WTC11 (cell line): ENCODE data around the gene SFT2D1. TPM values are rescaled to one million over a fixed set of nuclear protein-coding genes. Genes with fewer than 3 reads are reported as not detected.

Source experiments
- ATAC-seq: fragments of 200-7000 bp; cut with Tn5 transposase; 2 replicates; pipeline ENCODE4 v1.10.0; 2021; ENCODE audit warnings: mild to moderate bottlenecking, moderate library complexity
- CTCF ChIA-PET: fragments of 300-600 bp; sonication (Branson Sonifier 250); formaldehyde crosslinking; loops from one replicate; lab custom pipeline; 2021; ENCODE audit warnings: antibody characterized with exemption; lab: Charles Lee
- POLR2A ChIA-PET: fragments of 350-600 bp; sonication (Branson Sonifier 250); formaldehyde crosslinking; loops from one replicate; lab custom pipeline; 2021; ENCODE audit warnings: antibody characterized with exemption; lab: Charles Lee
- DNase-seq: peaks from one replicate; pipeline ENCODE4 v3.0.0; 2021; ENCODE audit warnings: low spot score
- H3K27ac Mint-ChIP-seq: 2 replicates; pipeline ENCODE4 v1.8.0; 2021; ENCODE audit warnings: mixed read lengths
- H3K27me3 Mint-ChIP-seq: 2 replicates; pipeline ENCODE4 v1.8.0; 2021; ENCODE audit warnings: low read depth, mild to moderate bottlenecking, moderate library complexity, mixed read lengths
- H3K36me3 Mint-ChIP-seq: 2 replicates; pipeline ENCODE4 v1.8.0; 2021; ENCODE audit warnings: mixed read lengths
- H3K4me1 Mint-ChIP-seq: 2 replicates; pipeline ENCODE4 v1.8.0; 2022; ENCODE audit warnings: mixed read lengths
- H3K4me3 Mint-ChIP-seq: 2 replicates; pipeline ENCODE4 v1.8.0; 2021; ENCODE audit warnings: mild to moderate bottlenecking, moderate library complexity, mixed read lengths
- H3K9me3 Mint-ChIP-seq: 2 replicates; pipeline ENCODE4 v1.8.0; 2021; ENCODE audit warnings: mixed read lengths
- ATF1 ChIP-seq: sonication (generic); formaldehyde crosslinking; IDR thresholded peaks from 2 replicates; pipeline ENCODE4 v1.8.1; 2023; ENCODE audit warnings: mild to moderate bottlenecking, moderate library complexity, missing genetic modification reagents
- CBFB ChIP-seq: sonication (generic); formaldehyde crosslinking; IDR thresholded peaks from 2 replicates; pipeline ENCODE4 v1.8.1; 2022; ENCODE audit warnings: mild to moderate bottlenecking, low read depth, missing genetic modification reagents
- ETV6 ChIP-seq: sonication (generic); formaldehyde crosslinking; IDR thresholded peaks from 2 replicates; pipeline ENCODE4 v1.8.1; 2022; ENCODE audit warnings: mild to moderate bottlenecking, missing genetic modification reagents
- FOXP1 ChIP-seq: sonication (generic); formaldehyde crosslinking; IDR thresholded peaks from 2 replicates; pipeline ENCODE4 v1.8.0; 2022; ENCODE audit warnings: missing genetic modification reagents, mild to moderate bottlenecking, moderate library complexity, borderline replicate concordance
- JUN ChIP-seq: sonication (generic); formaldehyde crosslinking; IDR thresholded peaks from 2 replicates; pipeline ENCODE4 v1.8.0; 2023; ENCODE audit warnings: mild to moderate bottlenecking, missing genetic modification reagents
- TEAD1 ChIP-seq: sonication (generic); formaldehyde crosslinking; IDR thresholded peaks from 2 replicates; pipeline ENCODE4 v1.8.0; 2022; ENCODE audit warnings: mild to moderate bottlenecking, missing genetic modification reagents
- TP53 ChIP-seq: sonication (generic); formaldehyde crosslinking; IDR thresholded peaks from 2 replicates; pipeline ENCODE4 v1.8.1; 2023; ENCODE audit warnings: mild to moderate bottlenecking, missing genetic modification reagents
- total RNA-seq: library from RNA; stranded (reverse); gene quantifications from 3 replicates; pipeline ENCODE4 v1.2.3, GENCODE V29; 2021
- TF ChIP-seq, protein P1 (sequence below): fragments of 250-450 bp; sonication (Bioruptor Pico); IDR thresholded peaks from 2 replicates; pipeline ENCODE4 v1.9.0; 2021; ENCODE audit warnings: mild to moderate bottlenecking, borderline replicate concordance
- TF ChIP-seq, protein P2 (sequence below): sonication (generic); formaldehyde crosslinking; IDR thresholded peaks from 2 replicates; pipeline ENCODE4 v1.8.1; 2022; ENCODE audit warnings: mild to moderate bottlenecking, missing genetic modification reagents, moderate library complexity, borderline replicate concordance
- TF ChIP-seq, protein P3 (sequence below): fragments of 250-450 bp; sonication (Bioruptor Pico); IDR thresholded peaks from 2 replicates; pipeline ENCODE4 v1.8.0; 2021; ENCODE audit warnings: mild to moderate bottlenecking
- TF ChIP-seq, protein P4 (sequence below): sonication (generic); formaldehyde crosslinking; IDR thresholded peaks from 2 replicates; pipeline ENCODE4 v1.8.0; 2023; ENCODE audit warnings: missing genetic modification reagents, mild to moderate bottlenecking, borderline replicate concordance
- TF ChIP-seq, protein P5 (sequence below): fragments of 250-450 bp; sonication (Bioruptor Pico); IDR thresholded peaks from 2 replicates; pipeline ENCODE4 v1.9.0; 2021; ENCODE audit warnings: mild to moderate bottlenecking

The SFT2D1 gene
- total RNA-seq, 1 experiment from 2014 or later, result 53.1 TPM

DNA sequence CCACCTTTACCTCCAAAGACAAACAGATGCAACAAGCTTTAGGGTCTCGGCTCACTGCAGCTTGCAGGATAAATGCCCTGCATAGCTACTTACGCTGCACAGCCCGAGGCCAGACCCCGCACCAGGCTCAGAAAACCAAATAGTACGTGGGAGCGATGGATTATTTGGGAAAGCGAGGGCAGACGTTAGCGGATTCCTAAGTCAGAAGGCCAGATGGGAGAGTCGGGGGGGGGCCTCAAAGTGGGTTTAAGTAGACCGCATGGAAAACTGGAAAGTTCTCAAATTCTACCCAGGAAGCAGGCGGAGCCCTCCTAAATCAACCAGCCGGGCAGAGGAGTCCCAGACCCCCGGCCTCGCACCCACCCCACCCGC lies 382 bp downstream of the SFT2D1 start:
- CTCF ChIA-PET, result interaction anchor here (2.0 to 2.2 kb wide), 2 partner anchors 29 to 39 kb away, joined by 7 to 10 read pairs; no protein-coding TSS in a partner anchor

More for the DNA sequence above, 382 bp downstream of the SFT2D1 start:
- H3K36me3 Mint-ChIP-seq, result peaks cover 7% of the 10 kb centered on the region
- TF ChIP-seq, protein P1, sequence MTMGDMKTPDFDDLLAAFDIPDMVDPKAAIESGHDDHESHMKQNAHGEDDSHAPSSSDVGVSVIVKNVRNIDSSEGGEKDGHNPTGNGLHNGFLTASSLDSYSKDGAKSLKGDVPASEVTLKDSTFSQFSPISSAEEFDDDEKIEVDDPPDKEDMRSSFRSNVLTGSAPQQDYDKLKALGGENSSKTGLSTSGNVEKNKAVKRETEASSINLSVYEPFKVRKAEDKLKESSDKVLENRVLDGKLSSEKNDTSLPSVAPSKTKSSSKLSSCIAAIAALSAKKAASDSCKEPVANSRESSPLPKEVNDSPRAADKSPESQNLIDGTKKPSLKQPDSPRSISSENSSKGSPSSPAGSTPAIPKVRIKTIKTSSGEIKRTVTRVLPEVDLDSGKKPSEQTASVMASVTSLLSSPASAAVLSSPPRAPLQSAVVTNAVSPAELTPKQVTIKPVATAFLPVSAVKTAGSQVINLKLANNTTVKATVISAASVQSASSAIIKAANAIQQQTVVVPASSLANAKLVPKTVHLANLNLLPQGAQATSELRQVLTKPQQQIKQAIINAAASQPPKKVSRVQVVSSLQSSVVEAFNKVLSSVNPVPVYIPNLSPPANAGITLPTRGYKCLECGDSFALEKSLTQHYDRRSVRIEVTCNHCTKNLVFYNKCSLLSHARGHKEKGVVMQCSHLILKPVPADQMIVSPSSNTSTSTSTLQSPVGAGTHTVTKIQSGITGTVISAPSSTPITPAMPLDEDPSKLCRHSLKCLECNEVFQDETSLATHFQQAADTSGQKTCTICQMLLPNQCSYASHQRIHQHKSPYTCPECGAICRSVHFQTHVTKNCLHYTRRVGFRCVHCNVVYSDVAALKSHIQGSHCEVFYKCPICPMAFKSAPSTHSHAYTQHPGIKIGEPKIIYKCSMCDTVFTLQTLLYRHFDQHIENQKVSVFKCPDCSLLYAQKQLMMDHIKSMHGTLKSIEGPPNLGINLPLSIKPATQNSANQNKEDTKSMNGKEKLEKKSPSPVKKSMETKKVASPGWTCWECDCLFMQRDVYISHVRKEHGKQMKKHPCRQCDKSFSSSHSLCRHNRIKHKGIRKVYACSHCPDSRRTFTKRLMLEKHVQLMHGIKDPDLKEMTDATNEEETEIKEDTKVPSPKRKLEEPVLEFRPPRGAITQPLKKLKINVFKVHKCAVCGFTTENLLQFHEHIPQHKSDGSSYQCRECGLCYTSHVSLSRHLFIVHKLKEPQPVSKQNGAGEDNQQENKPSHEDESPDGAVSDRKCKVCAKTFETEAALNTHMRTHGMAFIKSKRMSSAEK (CRISPR knock-in tag), result no peak
- no peak; the same call in 1 of the 2 replicates for TF ChIP-seq ETV6 (CRISPR knock-in tag)
- TF ChIP-seq ATF1 (CRISPR knock-in tag), result no peak
- no peak for TF ChIP-seq TEAD1
- TF ChIP-seq, protein P2, sequence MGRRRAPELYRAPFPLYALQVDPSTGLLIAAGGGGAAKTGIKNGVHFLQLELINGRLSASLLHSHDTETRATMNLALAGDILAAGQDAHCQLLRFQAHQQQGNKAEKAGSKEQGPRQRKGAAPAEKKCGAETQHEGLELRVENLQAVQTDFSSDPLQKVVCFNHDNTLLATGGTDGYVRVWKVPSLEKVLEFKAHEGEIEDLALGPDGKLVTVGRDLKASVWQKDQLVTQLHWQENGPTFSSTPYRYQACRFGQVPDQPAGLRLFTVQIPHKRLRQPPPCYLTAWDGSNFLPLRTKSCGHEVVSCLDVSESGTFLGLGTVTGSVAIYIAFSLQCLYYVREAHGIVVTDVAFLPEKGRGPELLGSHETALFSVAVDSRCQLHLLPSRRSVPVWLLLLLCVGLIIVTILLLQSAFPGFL (CRISPR knock-in tag), result no peak
- TF ChIP-seq, protein P3, sequence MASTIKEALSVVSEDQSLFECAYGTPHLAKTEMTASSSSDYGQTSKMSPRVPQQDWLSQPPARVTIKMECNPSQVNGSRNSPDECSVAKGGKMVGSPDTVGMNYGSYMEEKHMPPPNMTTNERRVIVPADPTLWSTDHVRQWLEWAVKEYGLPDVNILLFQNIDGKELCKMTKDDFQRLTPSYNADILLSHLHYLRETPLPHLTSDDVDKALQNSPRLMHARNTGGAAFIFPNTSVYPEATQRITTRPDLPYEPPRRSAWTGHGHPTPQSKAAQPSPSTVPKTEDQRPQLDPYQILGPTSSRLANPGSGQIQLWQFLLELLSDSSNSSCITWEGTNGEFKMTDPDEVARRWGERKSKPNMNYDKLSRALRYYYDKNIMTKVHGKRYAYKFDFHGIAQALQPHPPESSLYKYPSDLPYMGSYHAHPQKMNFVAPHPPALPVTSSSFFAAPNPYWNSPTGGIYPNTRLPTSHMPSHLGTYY, result no peak
- no peak for TF ChIP-seq TP53 (CRISPR knock-in tag)
- TF ChIP-seq, protein P4, sequence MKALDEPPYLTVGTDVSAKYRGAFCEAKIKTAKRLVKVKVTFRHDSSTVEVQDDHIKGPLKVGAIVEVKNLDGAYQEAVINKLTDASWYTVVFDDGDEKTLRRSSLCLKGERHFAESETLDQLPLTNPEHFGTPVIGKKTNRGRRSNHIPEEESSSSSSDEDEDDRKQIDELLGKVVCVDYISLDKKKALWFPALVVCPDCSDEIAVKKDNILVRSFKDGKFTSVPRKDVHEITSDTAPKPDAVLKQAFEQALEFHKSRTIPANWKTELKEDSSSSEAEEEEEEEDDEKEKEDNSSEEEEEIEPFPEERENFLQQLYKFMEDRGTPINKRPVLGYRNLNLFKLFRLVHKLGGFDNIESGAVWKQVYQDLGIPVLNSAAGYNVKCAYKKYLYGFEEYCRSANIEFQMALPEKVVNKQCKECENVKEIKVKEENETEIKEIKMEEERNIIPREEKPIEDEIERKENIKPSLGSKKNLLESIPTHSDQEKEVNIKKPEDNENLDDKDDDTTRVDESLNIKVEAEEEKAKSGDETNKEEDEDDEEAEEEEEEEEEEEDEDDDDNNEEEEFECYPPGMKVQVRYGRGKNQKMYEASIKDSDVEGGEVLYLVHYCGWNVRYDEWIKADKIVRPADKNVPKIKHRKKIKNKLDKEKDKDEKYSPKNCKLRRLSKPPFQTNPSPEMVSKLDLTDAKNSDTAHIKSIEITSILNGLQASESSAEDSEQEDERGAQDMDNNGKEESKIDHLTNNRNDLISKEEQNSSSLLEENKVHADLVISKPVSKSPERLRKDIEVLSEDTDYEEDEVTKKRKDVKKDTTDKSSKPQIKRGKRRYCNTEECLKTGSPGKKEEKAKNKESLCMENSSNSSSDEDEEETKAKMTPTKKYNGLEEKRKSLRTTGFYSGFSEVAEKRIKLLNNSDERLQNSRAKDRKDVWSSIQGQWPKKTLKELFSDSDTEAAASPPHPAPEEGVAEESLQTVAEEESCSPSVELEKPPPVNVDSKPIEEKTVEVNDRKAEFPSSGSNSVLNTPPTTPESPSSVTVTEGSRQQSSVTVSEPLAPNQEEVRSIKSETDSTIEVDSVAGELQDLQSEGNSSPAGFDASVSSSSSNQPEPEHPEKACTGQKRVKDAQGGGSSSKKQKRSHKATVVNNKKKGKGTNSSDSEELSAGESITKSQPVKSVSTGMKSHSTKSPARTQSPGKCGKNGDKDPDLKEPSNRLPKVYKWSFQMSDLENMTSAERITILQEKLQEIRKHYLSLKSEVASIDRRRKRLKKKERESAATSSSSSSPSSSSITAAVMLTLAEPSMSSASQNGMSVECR (CRISPR knock-in tag), result no peak
- TF ChIP-seq JUN, result no peak
- TF ChIP-seq FOXP1 (CRISPR knock-in tag), result no peak
- TF ChIP-seq CBFB, result no peak
- TF ChIP-seq, protein P5, sequence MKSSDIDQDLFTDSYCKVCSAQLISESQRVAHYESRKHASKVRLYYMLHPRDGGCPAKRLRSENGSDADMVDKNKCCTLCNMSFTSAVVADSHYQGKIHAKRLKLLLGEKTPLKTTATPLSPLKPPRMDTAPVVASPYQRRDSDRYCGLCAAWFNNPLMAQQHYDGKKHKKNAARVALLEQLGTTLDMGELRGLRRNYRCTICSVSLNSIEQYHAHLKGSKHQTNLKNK, result no peak
- H3K27ac Mint-ChIP-seq, result peak overlapping the region; percentile 86
- DNase-seq (no peak), ATAC-seq (no peak)
- H3K27me3 Mint-ChIP-seq, result peaks cover 3% of the 10 kb centered on the region; the same call in 1 of the 2 replicates
- POLR2A ChIA-PET, result interaction anchor here (0.7 kb wide), 1 partner anchor 1297 kb away, joined by 4 read pairs; no protein-coding TSS in a partner anchor
- H3K4me3 Mint-ChIP-seq, result peak overlapping the region; percentile 84
- H3K4me1 Mint-ChIP-seq, result peaks cover 15% of the 10 kb centered on the region
- H3K9me3 Mint-ChIP-seq, result no peaks in the 10 kb centered on the region
